Measurements from ENCODE around the gene KCNH5. TPM values are rescaled to one million over a fixed set of nuclear protein-coding genes. Genes with fewer than 3 reads are reported as not detected.

KCNH5 gene
- total and polyA plus RNA-seq, 9 of the 15 experiments (the other 6 are each of a cell fraction or from before 2014, with no cell fraction given) = 1.1 to 2.4 (median 1.4) TPM

- Histone ChIP-seq H3K27ac (ENCODE audit: extremely low read depth, low read depth, low read length) (no peak overlapping the region), H3K9ac (ENCODE audit: insufficient read depth in 1 of 2, low read depth in 2 of 2, low read length in 2 of 2) (no peak overlapping the region), H3K4me1 (replicated peaks in 1 of 2; ENCODE audit: control insufficient read depth in 2 of 2, insufficient read depth in 2 of 2, low read length in 2 of 2) (no peaks in the 10 kb centered on the region; a peak in 1 of 5 replicates), H3K4me2 (ENCODE audit: insufficient read depth, low read length) (no peak overlapping the region), H4K20me1 (replicated peaks; ENCODE audit: control insufficient read depth, insufficient read depth, low read length) (no peaks in the 10 kb centered on the region), H3K9me3 (replicated peaks; ENCODE audit: control insufficient read depth, insufficient read depth, low read depth, low read length) (no peaks in the 10 kb centered on the region), H3K27me3 (ENCODE audit: control insufficient read depth in 2 of 2, insufficient read depth in 2 of 2, low read length in 2 of 2) (no peaks in the 10 kb centered on the region), H2AFZ (ENCODE audit: low read depth, low read length) (no peak overlapping the region), H3K36me3 (ENCODE audit: control insufficient read depth, insufficient read depth, low read length) (no peaks in the 10 kb centered on the region), H3K4me3 (no peak overlapping the region), H3K9me1 (ENCODE audit: control insufficient read depth, insufficient read depth, low read length) (no peaks in the 10 kb centered on the region), H3K79me2 (ENCODE audit: control insufficient read depth, insufficient read depth, low read length) (no peaks in the 10 kb centered on the region)
- WGBS (ENCODE audit: insufficient coverage, low coverage, missing lambda C conversion rate) = 11% methylated on average over 1 of the region's 1 CpG
- FAIRE-seq = no peak
- ChIA-PET CTCF (ENCODE audit: low intra/inter-chr PET ratio) (no interaction called here), POLR2A (no interaction called here)
- intact Hi-C loops (cut with micrococcal nuclease) (no loop called here), in situ Hi-C loops (cut with MboI) (no loop called here)
- DNase-seq (ENCODE audit: extremely low read depth in 1 of 4, low spot score in 3 of 4) = no peak
- no peak for ATAC-seq
- no TSS peak for BruUV-seq (replicated peaks)
- TF ChIP-seq BMI1 (IDR thresholded peaks at IDR 0.05; ENCODE audit: low read length) (no peak), E2F4 (CRISPR knock-in tag; IDR thresholded peaks at IDR 0.05; ENCODE audit: low read depth) (no peak), GTF2F1 (IDR thresholded peaks at IDR 0.05; ENCODE audit: low read depth, low read length) (no peak), ATF1 (CRISPR knock-in tag; IDR thresholded peaks at IDR 0.05) (no peak), ATF1 (tag; IDR thresholded peaks at IDR 0.05) (no peak), PKNOX1 (IDR thresholded peaks at IDR 0.05) (no peak), NCOA2 (IDR thresholded peaks at IDR 0.05; ENCODE audit: partially characterized antibody in 2 of 2) (no peak), REST (IDR thresholded peaks at IDR 0.05; ENCODE audit: borderline replicate concordance) (no peak), REST (CRISPR knock-in tag; IDR thresholded peaks at IDR 0.05; ENCODE audit: low read depth) (no peak), E2F6 (IDR thresholded peaks at IDR 0.05; ENCODE audit: borderline replicate concordance in 1 of 2, extremely low read depth in 1 of 2, insufficient read depth in 1 of 2, insufficient read length in 1 of 2, low read depth in 1 of 2, low read length in 1 of 2, poor library complexity in 1 of 2, severe bottlenecking in 1 of 2) (no peak), HDAC3 (IDR thresholded peaks at IDR 0.05; ENCODE audit: borderline replicate concordance, partially characterized antibody) (no peak), SMARCB1 (IDR thresholded peaks at IDR 0.05; ENCODE audit: insufficient read length, low read depth) (no peak)
These were observed 17.5 kb downstream of the KCNH5 start for GRCh38 chr14:63027719-63028118.
